CD4-positive, alpha-beta T cell (primary cell): Measurements from ENCODE around the gene TLR7. TPM values are rescaled to one million over a fixed set of nuclear protein-coding genes. Genes with fewer than 3 reads are reported as not detected.

ENCODE experiments used
- ATAC-seq: fragments of 200-7000 bp; cut with Tn5 transposase; one replicate; pipeline ENCODE4 v1.10.0; 2022; ENCODE audit warnings: mild to moderate bottlenecking; ENCODE audit not compliant: poor library complexity
- CTCF ChIA-PET: fragments of 350-600 bp; sonication (Branson Sonifier 250); formaldehyde crosslinking; loops from one replicate; lab custom pipeline; 2021; ENCODE audit warnings: antibody characterized with exemption, inconsistent platforms; lab: Charles Lee
- POLR2A ChIA-PET: fragments of 350-600 bp; sonication (Branson Sonifier 250); formaldehyde crosslinking; loops from one replicate; lab custom pipeline; 2021; ENCODE audit warnings: antibody characterized with exemption, inconsistent platforms; lab: Charles Lee
- DNase-seq, 14 experiments: peaks; one replicate each; pipeline ENCODE4 v3.0.0-alpha.2; 2013 to 2020; ENCODE audit warnings: mixed read lengths in 2 of 14
- H3K27ac ChIP-seq, 2 donors: one replicate each; pipeline versions ENCODE4 v1.5.1 to v1.7.0; 2013; ENCODE audit warnings: low read length in 2 of 2, low read depth in 1 of 2, mild to moderate bottlenecking in 1 of 2
- H3K27me3 ChIP-seq, 2 experiments: 1 replicate in 1 of 2; 2 replicates in 1 of 2; pipeline versions ENCODE4 v1.6.1 to v1.7.0; 2013; ENCODE audit warnings: low read length in 2 of 2, control low read depth in 1 of 2, mild to moderate bottlenecking in 1 of 2, moderate library complexity in 1 of 2; ENCODE audit not compliant: insufficient read depth in 2 of 2, control insufficient read depth in 1 of 2
- H3K36me3 ChIP-seq: one replicate; pipeline ENCODE4 v1.6.1; 2013; ENCODE audit warnings: low read length, control low read depth; ENCODE audit not compliant: insufficient read depth
- H3K4me1 ChIP-seq: one replicate; pipeline ENCODE4 v1.6.1; 2013; ENCODE audit warnings: low read length, control low read depth; ENCODE audit not compliant: insufficient read depth
- H3K4me3 ChIP-seq: one replicate; pipeline ENCODE4 v1.5.1; 2013; ENCODE audit warnings: mild to moderate bottlenecking, low read length, moderate library complexity
- H3K9me3 ChIP-seq, 2 experiments: 1 replicate in 1 of 2; 2 replicates in 1 of 2; pipeline versions ENCODE4 v1.6.1 to v1.7.0; 2013; ENCODE audit warnings: low read length in 2 of 2, mild to moderate bottlenecking in 2 of 2, control low read depth in 1 of 2, moderate library complexity in 1 of 2; ENCODE audit not compliant: control insufficient read depth in 1 of 2, insufficient read depth in 1 of 2
- H3K27ac Mint-ChIP-seq: one replicate; pipeline ENCODE4 v1.8.0; 2020; ENCODE audit warnings: mixed read lengths
- H3K27me3 Mint-ChIP-seq: one replicate; pipeline ENCODE4 v1.8.0; 2021; ENCODE audit warnings: mixed read lengths
- H3K36me3 Mint-ChIP-seq: one replicate; pipeline ENCODE4 v1.8.0; 2021; ENCODE audit warnings: low read depth, mixed read lengths
- H3K4me1 Mint-ChIP-seq: one replicate; pipeline ENCODE4 v1.8.0; 2021; ENCODE audit warnings: low read depth, mixed read lengths
- H3K4me3 Mint-ChIP-seq: one replicate; pipeline ENCODE4 v1.8.0; 2020; ENCODE audit warnings: mild to moderate bottlenecking, mixed read lengths
- H3K9me3 Mint-ChIP-seq: one replicate; pipeline ENCODE4 v1.8.0; 2020; ENCODE audit warnings: mixed read lengths
- intact Hi-C, 2 experiments: fragments of 100-400 bp; cut with DNase I in 1 of 2; cut with micrococcal nuclease in 1 of 2; formaldehyde crosslinking; loops; one replicate each; pipeline versions ENCODE4 v1.15.1 to v1.9.0; 2023 to 2025; cut with DNase I, micrococcal nuclease
- total RNA-seq, 174 experiments: library from RNA in 2 of 174; stranded (reverse) in 2 of 174; gene quantifications; one replicate each; pipeline ENCODE4 v1.2.3 and lab custom pipeline; 2021 to 2026
- TF ChIP-seq, protein P1 (sequence below): fragments of 200-600 bp; IDR thresholded peaks from one replicate; pipeline ENCODE4 v1.8.0; 2022; ENCODE audit warnings: antibody characterized with exemption, mild to moderate bottlenecking

TLR7 gene
- total RNA-seq, 2 experiments from 2014 or later: 0.06 TPM; not detected in 1

DNA sequence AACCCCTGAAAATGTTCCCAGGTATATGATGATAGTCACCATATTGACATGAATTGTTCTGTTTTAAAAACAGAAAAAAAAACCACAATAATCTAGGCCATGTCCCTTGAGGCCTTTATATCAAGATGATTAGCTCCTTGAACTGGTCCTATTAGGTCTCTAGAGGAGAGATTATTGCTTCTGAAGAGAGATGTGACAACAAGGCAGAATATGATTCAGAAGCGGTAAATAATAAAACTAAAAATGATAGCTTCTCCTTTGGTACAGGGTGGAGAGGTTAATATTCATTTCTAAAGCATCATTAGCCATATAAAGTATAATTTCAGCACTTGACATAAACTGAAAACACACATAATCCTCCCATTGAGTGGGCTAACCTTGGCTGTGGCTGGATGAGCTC lies 65.4 kb downstream of the TLR7 start:
- no peaks in the 10 kb centered on the region for H3K4me1 ChIP-seq
- ATAC-seq (no peak), DNase-seq (no peak)
- H3K27ac Mint-ChIP-seq: no peak overlapping the region
- no peaks in the 10 kb centered on the region for H3K27me3 ChIP-seq
- no peak overlapping the region for H3K4me3 Mint-ChIP-seq
- CTCF ChIA-PET: no interaction called here
- H3K4me3 ChIP-seq: no peak overlapping the region
- intact Hi-C loops: no loop called here
- H3K9me3 ChIP-seq: no peaks in the 10 kb centered on the region
- no peaks in the 10 kb centered on the region for H3K36me3 Mint-ChIP-seq
- H3K9me3 Mint-ChIP-seq: no peaks in the 10 kb centered on the region
- TF ChIP-seq, protein P1, sequence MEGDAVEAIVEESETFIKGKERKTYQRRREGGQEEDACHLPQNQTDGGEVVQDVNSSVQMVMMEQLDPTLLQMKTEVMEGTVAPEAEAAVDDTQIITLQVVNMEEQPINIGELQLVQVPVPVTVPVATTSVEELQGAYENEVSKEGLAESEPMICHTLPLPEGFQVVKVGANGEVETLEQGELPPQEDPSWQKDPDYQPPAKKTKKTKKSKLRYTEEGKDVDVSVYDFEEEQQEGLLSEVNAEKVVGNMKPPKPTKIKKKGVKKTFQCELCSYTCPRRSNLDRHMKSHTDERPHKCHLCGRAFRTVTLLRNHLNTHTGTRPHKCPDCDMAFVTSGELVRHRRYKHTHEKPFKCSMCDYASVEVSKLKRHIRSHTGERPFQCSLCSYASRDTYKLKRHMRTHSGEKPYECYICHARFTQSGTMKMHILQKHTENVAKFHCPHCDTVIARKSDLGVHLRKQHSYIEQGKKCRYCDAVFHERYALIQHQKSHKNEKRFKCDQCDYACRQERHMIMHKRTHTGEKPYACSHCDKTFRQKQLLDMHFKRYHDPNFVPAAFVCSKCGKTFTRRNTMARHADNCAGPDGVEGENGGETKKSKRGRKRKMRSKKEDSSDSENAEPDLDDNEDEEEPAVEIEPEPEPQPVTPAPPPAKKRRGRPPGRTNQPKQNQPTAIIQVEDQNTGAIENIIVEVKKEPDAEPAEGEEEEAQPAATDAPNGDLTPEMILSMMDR: no peak
- H3K36me3 ChIP-seq: no peaks in the 10 kb centered on the region
- no peaks in the 10 kb centered on the region for H3K27me3 Mint-ChIP-seq
- H3K27ac ChIP-seq: no peak overlapping the region
- POLR2A ChIA-PET: no interaction called here
- no peaks in the 10 kb centered on the region for H3K4me1 Mint-ChIP-seq

DNA sequence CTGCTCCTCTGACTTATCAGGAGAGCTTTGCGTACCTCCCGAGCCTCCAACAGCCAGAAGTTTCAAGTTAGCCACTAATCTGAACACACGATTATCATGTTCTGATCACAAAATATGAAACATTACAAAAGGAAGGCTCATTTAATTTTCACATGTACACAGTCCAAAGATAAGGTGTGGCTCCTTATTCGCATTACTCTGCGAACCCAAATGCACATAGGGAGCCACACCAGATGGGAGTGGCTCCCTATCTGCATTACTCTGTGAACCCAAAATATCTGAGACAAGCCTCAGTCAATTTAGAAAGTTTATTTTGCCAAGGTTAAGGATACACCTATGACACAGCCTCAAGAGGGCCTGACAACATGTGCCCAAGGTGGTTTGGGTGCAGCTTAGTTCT lies 68.0 kb downstream of the TLR7 start:
- Mint-ChIP-seq H3K9me3 (no peaks in the 10 kb centered on the region), H3K36me3 (no peaks in the 10 kb centered on the region), H3K27me3 (no peaks in the 10 kb centered on the region), H3K27ac (no peak overlapping the region), H3K4me3 (no peak overlapping the region), H3K4me1 (no peaks in the 10 kb centered on the region)
- POLR2A ChIA-PET: no interaction called here
- CTCF ChIA-PET: interaction anchor here (1.9 kb wide), 1 partner anchor 12 kb away, joined by 4 read pairs; no protein-coding TSS in a partner anchor
- H3K27ac ChIP-seq: no peak overlapping the region
- TF ChIP-seq, protein P1: no peak
- H3K36me3 ChIP-seq: no peaks in the 10 kb centered on the region
- H3K4me3 ChIP-seq: no peak overlapping the region
- no peaks in the 10 kb centered on the region for H3K9me3 ChIP-seq
- intact Hi-C loops: no loop called here
- no peaks in the 10 kb centered on the region for H3K4me1 ChIP-seq
- DNase-seq (no peak), ATAC-seq (no peak)
- H3K27me3 ChIP-seq: no peaks in the 10 kb centered on the region

DNA sequence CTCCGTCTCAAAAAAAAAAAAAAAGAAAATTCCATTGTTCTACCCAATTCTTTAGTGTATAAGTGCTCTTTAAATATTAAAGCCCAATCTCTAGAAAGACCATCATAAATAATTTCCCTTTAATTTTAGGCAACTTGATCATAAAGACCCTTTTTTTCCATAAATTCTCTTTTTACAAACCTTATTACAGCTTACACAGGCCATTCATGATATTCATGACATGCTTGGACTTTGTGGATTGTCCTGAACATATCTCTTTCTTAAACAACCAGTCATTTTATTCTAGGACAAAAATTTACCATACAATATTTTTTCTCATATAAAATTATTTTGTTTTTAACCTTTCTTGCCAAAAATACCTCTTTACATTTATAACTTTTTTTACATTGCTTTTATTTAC lies 70.1 kb downstream of the TLR7 start:
- no peaks in the 10 kb centered on the region for H3K36me3 Mint-ChIP-seq
- H3K27me3 Mint-ChIP-seq: no peaks in the 10 kb centered on the region
- Histone ChIP-seq H3K27me3 (no peaks in the 10 kb centered on the region), H3K4me1 (no peaks in the 10 kb centered on the region), H3K27ac (no peak overlapping the region), H3K9me3 (no peaks in the 10 kb centered on the region), H3K36me3 (no peaks in the 10 kb centered on the region), H3K4me3 (no peak overlapping the region)
- H3K27ac Mint-ChIP-seq: no peak overlapping the region
- no peaks in the 10 kb centered on the region for H3K9me3 Mint-ChIP-seq
- ChIA-PET POLR2A (no interaction called here), CTCF (interaction anchor here (2.3 kb wide), 1 partner anchor 10 kb away, joined by 15 read pairs; no protein-coding TSS in a partner anchor)
- DNase-seq (no peak), ATAC-seq (no peak)
- H3K4me1 Mint-ChIP-seq: no peaks in the 10 kb centered on the region
- H3K4me3 Mint-ChIP-seq: no peak overlapping the region
- TF ChIP-seq, protein P1: no peak
- intact Hi-C loops: no loop called here

Other genes with a start within 250 kb of the TLR7 start
- 10 to 100 TPM; 13.2 to 17.7 TPM for gene PRPS2, start 75.7 kb upstream of the TLR7 start, total RNA-seq
- under 1 TPM; 0.08 TPM for gene TLR8, start 39.5 kb downstream of the TLR7 start, total RNA-seq
- 1,000 to 10,000 TPM; 2,621 to 2,738 TPM for gene TMSB4X, start 108.0 kb downstream of the TLR7 start, total RNA-seq
- gene FAM9C, start 177.5 kb downstream of the TLR7 start, total RNA-seq: not detected